Liver (tissue), 9 donors: Measurements from ENCODE around the gene SOX5. TPM values are rescaled to one million over a fixed set of nuclear protein-coding genes. Genes with fewer than 3 reads are reported as not detected.

ENCODE experiments used
- DNase-seq: peaks from one replicate; pipeline ENCODE4 v3.0.0-alpha.2; 2017; ENCODE audit warnings: low spot score
- H3K27ac ChIP-seq, 2 donors: one replicate each; pipeline ENCODE4 v1.7.0; 2013; ENCODE audit warnings: inconsistent platforms in 2 of 2, low read length in 2 of 2, control low read depth in 1 of 2, low read depth in 1 of 2, mild to moderate bottlenecking in 1 of 2
- H3K27me3 ChIP-seq, 4 donors: one replicate each; pipeline versions ENCODE4 v1.6.1 to v1.7.0; 2013; ENCODE audit warnings: low read length in 3 of 4, inconsistent platforms in 1 of 4, mild to moderate bottlenecking in 1 of 4, moderate library complexity in 1 of 4; ENCODE audit not compliant: control insufficient read depth in 4 of 4, insufficient read depth in 4 of 4
- H3K36me3 ChIP-seq, 4 donors: one replicate each; pipeline versions ENCODE4 v1.6.1 to v1.7.0; 2013; ENCODE audit warnings: low read length in 3 of 4, mild to moderate bottlenecking in 3 of 4, low read depth in 1 of 4, moderate library complexity in 1 of 4; ENCODE audit not compliant: control insufficient read depth in 4 of 4, insufficient read depth in 3 of 4
- H3K4me1 ChIP-seq, 4 donors: one replicate each; pipeline versions ENCODE4 v1.6.1 to v1.7.0; 2013; ENCODE audit warnings: low read length in 3 of 4, mild to moderate bottlenecking in 3 of 4, moderate library complexity in 1 of 4; ENCODE audit not compliant: control insufficient read depth in 4 of 4, insufficient read depth in 4 of 4
- H3K4me3 ChIP-seq, 3 donors: one replicate each; pipeline versions ENCODE4 v1.6.1 to v1.7.0; 2013; ENCODE audit warnings: low read length in 3 of 3, control low read depth in 1 of 3, low read depth in 1 of 3, mild to moderate bottlenecking in 1 of 3
- H3K9ac ChIP-seq, 2 donors: one replicate each; pipeline ENCODE4 v1.7.0; 2013; ENCODE audit warnings: low read length in 2 of 2, mild to moderate bottlenecking in 2 of 2, moderate library complexity in 2 of 2, control low read depth in 1 of 2, low read depth in 1 of 2
- H3K9me3 ChIP-seq, 4 donors: one replicate each; pipeline versions ENCODE4 v1.6.1 to v1.7.0; 2013; ENCODE audit warnings: low read length in 3 of 4; ENCODE audit not compliant: control insufficient read depth in 4 of 4
- EGR1 ChIP-seq, 2 donors: IDR thresholded peaks; 2 replicates each; pipeline ENCODE4 v1.6.1; 2016 to 2018; ENCODE audit warnings: antibody characterized with exemption in 2 of 2, low read depth in 2 of 2
- FOXA1 ChIP-seq: IDR thresholded peaks from 2 replicates; pipeline ENCODE4 v1.6.1; 2016; ENCODE audit warnings: antibody characterized with exemption
- GABPA ChIP-seq, 2 donors: IDR thresholded peaks in 1 of 2; conservative IDR thresholded peaks in 1 of 2; 2 replicates each; pipeline ENCODE4 v1.6.1; 2016; ENCODE audit warnings: antibody characterized with exemption in 2 of 2, mild to moderate bottlenecking in 1 of 2, moderate library complexity in 1 of 2
- HNF4A ChIP-seq, 2 donors: conservative IDR thresholded peaks; 2 replicates each; pipeline ENCODE4 v1.6.1; 2016; ENCODE audit warnings: antibody characterized with exemption in 2 of 2, mild to moderate bottlenecking in 2 of 2
- HNF4G ChIP-seq: IDR thresholded peaks from 2 replicates; pipeline ENCODE4 v1.6.1; 2016; ENCODE audit warnings: antibody characterized with exemption
- JUND ChIP-seq, 2 donors: IDR thresholded peaks; 2 replicates each; pipeline ENCODE4 v1.6.1; 2016; ENCODE audit warnings: antibody characterized with exemption in 2 of 2
- NR2F2 ChIP-seq: IDR thresholded peaks from 2 replicates; pipeline ENCODE4 v1.6.1; 2016; ENCODE audit warnings: antibody characterized with exemption
- RAD21 ChIP-seq, 2 donors: IDR thresholded peaks; 2 replicates each; pipeline ENCODE4 v1.6.1; 2016; ENCODE audit warnings: antibody characterized with exemption in 2 of 2, mild to moderate bottlenecking in 2 of 2
- RXRA ChIP-seq, 2 donors: IDR thresholded peaks; 2 replicates each; pipeline ENCODE4 v1.6.1; 2017 to 2018; ENCODE audit warnings: antibody characterized with exemption in 2 of 2, mild to moderate bottlenecking in 1 of 2
- SP1 ChIP-seq: IDR thresholded peaks from 2 replicates; pipeline ENCODE4 v1.6.1; 2018; ENCODE audit warnings: antibody characterized with exemption, mild to moderate bottlenecking
- TAF1 ChIP-seq: conservative IDR thresholded peaks from 2 replicates; pipeline ENCODE4 v1.6.1; 2016; ENCODE audit warnings: antibody characterized with exemption, mild to moderate bottlenecking
- YY1 ChIP-seq: IDR thresholded peaks from 2 replicates; pipeline ENCODE4 v1.6.1; 2016; ENCODE audit warnings: antibody characterized with exemption, mild to moderate bottlenecking
- WGBS: extraction: QIAGEN DNeasy Blood & Tissue Kit; methylation state at CpG from one replicate; pipeline ENCODE4 v1.1.7; 2013; 5-methylcytosine and 5-hydroxymethylcytosine counted together
- polyA plus RNA-seq, 2 donors: library from polyadenylated mRNA; stranded (reverse) in 1 of 2; unstranded in 1 of 2; fragments of 200-250 nt in 1 of 2; fragments of >200 nt in 1 of 2; fragmentation: Nextera tagmentation in 1 of 2; extraction: Ambion mirVana in 1 of 2; gene quantifications; one replicate each; pipeline versions ENCODE4 v1.2.1 to v1.2.3, GENCODE V29; 2013 to 2015
- total RNA-seq, 2 donors: library from RNA; depleted of rRNA; stranded (reverse); fragments of >200 nt; gene quantifications; one replicate each; pipeline ENCODE4 v1.2.3, GENCODE V29; 2014
- TF ChIP-seq, protein P1 (sequence below): IDR thresholded peaks from 2 replicates; pipeline ENCODE4 v1.6.1; 2016; ENCODE audit warnings: antibody characterized with exemption
- TF ChIP-seq, protein P2 (sequence below): IDR thresholded peaks from 2 replicates; pipeline ENCODE4 v1.6.1; 2016; ENCODE audit warnings: antibody characterized with exemption
- TF ChIP-seq, protein P3 (sequence below): fragments of 150-350 bp; IDR thresholded peaks from 2 replicates; pipeline ENCODE4 v1.5.1; 2017; ENCODE audit warnings: improper control_type of control experiment, low read depth, low read length; ENCODE audit not compliant: missing input control
- TF ChIP-seq, protein P4 (sequence below): IDR thresholded peaks from 2 replicates; pipeline ENCODE4 v1.6.1; 2016; ENCODE audit warnings: antibody characterized with exemption
- TF ChIP-seq, protein P5 (sequence below): IDR thresholded peaks from 2 replicates; pipeline ENCODE4 v1.6.1; 2016; ENCODE audit warnings: antibody characterized with exemption, mild to moderate bottlenecking
- donor health status: healthy.
- donor health status: healthy.
- donor health status: healthy.
- donor health status: healthy.
- donor health status: healthy.

Gene SOX5
- total and polyA plus RNA-seq, 4 donors = 2.3 to 42.4 (median 12.3) TPM

DNA sequence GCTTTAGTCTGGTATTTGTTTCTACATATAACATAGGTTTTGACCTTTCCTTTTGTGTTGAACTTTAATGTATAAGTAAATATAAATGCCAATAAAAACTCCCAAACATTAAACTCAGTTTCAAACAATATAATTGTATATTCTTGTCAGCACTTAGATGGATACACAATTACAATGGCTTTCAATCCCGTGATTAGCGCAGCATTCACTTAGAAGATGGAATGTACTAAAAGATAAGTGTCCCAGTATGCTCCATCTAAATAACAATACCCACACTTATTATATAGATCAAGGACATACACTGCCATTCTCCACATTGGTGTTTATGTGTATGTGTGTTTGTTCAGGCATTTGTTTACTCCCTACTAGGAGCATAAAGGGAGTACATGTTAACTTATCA lies 193.1 kb downstream of the SOX5 start:
- DNase-seq = no peak
- Histone ChIP-seq H3K36me3 (peaks cover 0 to 5% (median 3%) of the 10 kb centered on the region in 4 donors), H3K4me3 (no peak overlapping the region), H3K27ac (no peak overlapping the region), H3K9ac (no peak overlapping the region), H3K27me3 (no peaks in the 10 kb centered on the region), H3K9me3 (no peaks in the 10 kb centered on the region), H3K4me1 (peaks cover 0 to 3% (median 0%) of the 10 kb centered on the region in 4 donors)
- no peak for TF ChIP-seq YY1
- no peak for TF ChIP-seq EGR1 (IDR thresholded peaks at IDR 0.05; ENCODE audit: low read depth in 2 of 2)
- TF ChIP-seq SP1 = no peak
- TF ChIP-seq RXRA (IDR thresholded peaks at IDR 0.05) = no peak
- no peak for TF ChIP-seq FOXA1
- TF ChIP-seq, protein P1, sequence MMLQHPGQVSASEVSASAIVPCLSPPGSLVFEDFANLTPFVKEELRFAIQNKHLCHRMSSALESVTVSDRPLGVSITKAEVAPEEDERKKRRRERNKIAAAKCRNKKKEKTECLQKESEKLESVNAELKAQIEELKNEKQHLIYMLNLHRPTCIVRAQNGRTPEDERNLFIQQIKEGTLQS = no peak
- WGBS = 97% methylated on average over 2 of the region's 2 CpGs

DNA sequence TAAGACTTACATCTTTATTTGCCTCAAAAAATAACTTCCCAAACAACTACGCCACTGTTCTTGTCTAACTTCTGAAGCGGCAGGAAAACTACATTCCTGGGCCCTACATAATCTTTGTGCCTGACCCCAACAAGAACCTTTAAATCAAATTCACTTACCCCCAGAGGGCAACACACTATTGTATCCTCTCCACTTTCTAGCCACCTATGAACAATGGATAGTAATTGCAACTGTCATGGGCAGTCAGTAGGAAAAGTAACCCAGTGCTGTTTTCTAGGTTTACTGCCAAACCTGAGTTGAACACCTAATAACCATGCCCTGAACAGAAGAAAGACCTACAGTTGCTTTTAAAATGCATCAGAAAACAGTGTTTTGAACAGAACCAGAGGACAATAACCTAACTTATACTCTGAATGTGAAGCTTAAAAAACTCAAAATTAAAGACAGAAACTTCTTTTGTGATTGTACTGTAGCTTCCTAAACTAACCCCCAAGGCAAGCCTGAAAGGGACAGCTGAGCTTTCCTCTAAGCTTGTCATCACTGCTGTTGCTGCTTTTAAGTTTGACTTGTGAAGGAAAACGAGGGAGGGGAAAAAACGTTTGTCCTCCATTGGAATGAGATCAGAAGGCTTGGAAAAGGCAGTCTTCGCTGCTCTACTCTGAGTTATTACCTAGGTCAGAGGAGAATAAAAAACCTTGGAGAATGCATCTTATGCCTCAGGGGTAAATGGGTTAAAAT lies 195.7 kb downstream of the SOX5 start:
- Histone ChIP-seq H3K27me3 (no peaks in the 10 kb centered on the region), H3K36me3 (peaks cover 0 to 5% (median 3%) of the 10 kb centered on the region in 4 donors), H3K27ac (no peak overlapping the region), H3K9me3 (no peaks in the 10 kb centered on the region), H3K4me3 (no peak overlapping the region), H3K9ac (no peak overlapping the region), H3K4me1 (peaks cover 0 to 3% (median 0%) of the 10 kb centered on the region in 4 donors)
- WGBS = 86% methylated on average over 5 of the region's 5 CpGs
- no peak for DNase-seq
- no peak for TF ChIP-seq NR2F2
- TF ChIP-seq SP1 = no peak
- no peak for TF ChIP-seq RAD21 (IDR thresholded peaks at IDR 0.05)
- TF ChIP-seq, protein P2, sequence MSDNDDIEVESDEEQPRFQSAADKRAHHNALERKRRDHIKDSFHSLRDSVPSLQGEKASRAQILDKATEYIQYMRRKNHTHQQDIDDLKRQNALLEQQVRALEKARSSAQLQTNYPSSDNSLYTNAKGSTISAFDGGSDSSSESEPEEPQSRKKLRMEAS = no peak
- TF ChIP-seq GABPA (IDR thresholded peaks at IDR 0.05 in 1 of 2, conservative IDR thresholded peaks at IDR 0.05 in 1 of 2) = no peak
- no peak for TF ChIP-seq YY1
- no peak for TF ChIP-seq HNF4A (conservative IDR thresholded peaks at IDR 0.05)
- TF ChIP-seq, protein P3, sequence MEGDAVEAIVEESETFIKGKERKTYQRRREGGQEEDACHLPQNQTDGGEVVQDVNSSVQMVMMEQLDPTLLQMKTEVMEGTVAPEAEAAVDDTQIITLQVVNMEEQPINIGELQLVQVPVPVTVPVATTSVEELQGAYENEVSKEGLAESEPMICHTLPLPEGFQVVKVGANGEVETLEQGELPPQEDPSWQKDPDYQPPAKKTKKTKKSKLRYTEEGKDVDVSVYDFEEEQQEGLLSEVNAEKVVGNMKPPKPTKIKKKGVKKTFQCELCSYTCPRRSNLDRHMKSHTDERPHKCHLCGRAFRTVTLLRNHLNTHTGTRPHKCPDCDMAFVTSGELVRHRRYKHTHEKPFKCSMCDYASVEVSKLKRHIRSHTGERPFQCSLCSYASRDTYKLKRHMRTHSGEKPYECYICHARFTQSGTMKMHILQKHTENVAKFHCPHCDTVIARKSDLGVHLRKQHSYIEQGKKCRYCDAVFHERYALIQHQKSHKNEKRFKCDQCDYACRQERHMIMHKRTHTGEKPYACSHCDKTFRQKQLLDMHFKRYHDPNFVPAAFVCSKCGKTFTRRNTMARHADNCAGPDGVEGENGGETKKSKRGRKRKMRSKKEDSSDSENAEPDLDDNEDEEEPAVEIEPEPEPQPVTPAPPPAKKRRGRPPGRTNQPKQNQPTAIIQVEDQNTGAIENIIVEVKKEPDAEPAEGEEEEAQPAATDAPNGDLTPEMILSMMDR = no peak
- TF ChIP-seq TAF1 = no peak
- TF ChIP-seq JUND (IDR thresholded peaks at IDR 0.05) = no peak
- TF ChIP-seq, protein P4, sequence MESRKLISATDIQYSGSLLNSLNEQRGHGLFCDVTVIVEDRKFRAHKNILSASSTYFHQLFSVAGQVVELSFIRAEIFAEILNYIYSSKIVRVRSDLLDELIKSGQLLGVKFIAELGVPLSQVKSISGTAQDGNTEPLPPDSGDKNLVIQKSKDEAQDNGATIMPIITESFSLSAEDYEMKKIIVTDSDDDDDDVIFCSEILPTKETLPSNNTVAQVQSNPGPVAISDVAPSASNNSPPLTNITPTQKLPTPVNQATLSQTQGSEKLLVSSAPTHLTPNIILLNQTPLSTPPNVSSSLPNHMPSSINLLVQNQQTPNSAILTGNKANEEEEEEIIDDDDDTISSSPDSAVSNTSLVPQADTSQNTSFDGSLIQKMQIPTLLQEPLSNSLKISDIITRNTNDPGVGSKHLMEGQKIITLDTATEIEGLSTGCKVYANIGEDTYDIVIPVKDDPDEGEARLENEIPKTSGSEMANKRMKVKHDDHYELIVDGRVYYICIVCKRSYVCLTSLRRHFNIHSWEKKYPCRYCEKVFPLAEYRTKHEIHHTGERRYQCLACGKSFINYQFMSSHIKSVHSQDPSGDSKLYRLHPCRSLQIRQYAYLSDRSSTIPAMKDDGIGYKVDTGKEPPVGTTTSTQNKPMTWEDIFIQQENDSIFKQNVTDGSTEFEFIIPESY = no peak
- TF ChIP-seq HNF4G = no peak
- TF ChIP-seq, protein P5, sequence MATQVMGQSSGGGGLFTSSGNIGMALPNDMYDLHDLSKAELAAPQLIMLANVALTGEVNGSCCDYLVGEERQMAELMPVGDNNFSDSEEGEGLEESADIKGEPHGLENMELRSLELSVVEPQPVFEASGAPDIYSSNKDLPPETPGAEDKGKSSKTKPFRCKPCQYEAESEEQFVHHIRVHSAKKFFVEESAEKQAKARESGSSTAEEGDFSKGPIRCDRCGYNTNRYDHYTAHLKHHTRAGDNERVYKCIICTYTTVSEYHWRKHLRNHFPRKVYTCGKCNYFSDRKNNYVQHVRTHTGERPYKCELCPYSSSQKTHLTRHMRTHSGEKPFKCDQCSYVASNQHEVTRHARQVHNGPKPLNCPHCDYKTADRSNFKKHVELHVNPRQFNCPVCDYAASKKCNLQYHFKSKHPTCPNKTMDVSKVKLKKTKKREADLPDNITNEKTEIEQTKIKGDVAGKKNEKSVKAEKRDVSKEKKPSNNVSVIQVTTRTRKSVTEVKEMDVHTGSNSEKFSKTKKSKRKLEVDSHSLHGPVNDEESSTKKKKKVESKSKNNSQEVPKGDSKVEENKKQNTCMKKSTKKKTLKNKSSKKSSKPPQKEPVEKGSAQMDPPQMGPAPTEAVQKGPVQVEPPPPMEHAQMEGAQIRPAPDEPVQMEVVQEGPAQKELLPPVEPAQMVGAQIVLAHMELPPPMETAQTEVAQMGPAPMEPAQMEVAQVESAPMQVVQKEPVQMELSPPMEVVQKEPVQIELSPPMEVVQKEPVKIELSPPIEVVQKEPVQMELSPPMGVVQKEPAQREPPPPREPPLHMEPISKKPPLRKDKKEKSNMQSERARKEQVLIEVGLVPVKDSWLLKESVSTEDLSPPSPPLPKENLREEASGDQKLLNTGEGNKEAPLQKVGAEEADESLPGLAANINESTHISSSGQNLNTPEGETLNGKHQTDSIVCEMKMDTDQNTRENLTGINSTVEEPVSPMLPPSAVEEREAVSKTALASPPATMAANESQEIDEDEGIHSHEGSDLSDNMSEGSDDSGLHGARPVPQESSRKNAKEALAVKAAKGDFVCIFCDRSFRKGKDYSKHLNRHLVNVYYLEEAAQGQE = no peak
- no peak for TF ChIP-seq RXRA (IDR thresholded peaks at IDR 0.05)
- no peak for TF ChIP-seq EGR1 (IDR thresholded peaks at IDR 0.05; ENCODE audit: low read depth in 2 of 2)
- TF ChIP-seq FOXA1 = no peak
